GM18505 (cell line): Measurements from ENCODE around the gene GPR176.

Experiments used
- ATAC-seq: cut with Tn5 transposase; IDR thresholded peaks from one replicate; pipeline ENCODE4 v1.9.1; 2021; ENCODE audit not compliant: unreplicated experiment
- POLR2A ChIP-seq: IDR thresholded peaks from 4 replicates; pipeline ENCODE4 v1.6.1; 2011; ENCODE audit warnings: borderline replicate concordance; ENCODE audit not compliant: insufficient read depth, insufficient read length; ENCODE audit errors: extremely low read depth

Gene GPR176

GRCh38 chr15:39776068-39776467 is 144.0 kb downstream of the GPR176 start:
- no peak for ATAC-seq
- no peak for TF ChIP-seq POLR2A

GRCh38 chr15:39774688-39775267 is 145.3 kb downstream of the GPR176 start:
- no peak for ATAC-seq
- no peak for TF ChIP-seq POLR2A

GRCh38 chr15:39770748-39771689 is 149.0 kb downstream of the GPR176 start:
- TF ChIP-seq POLR2A: no peak
- no peak for ATAC-seq

GRCh38 chr15:39767921-39768320 is 152.1 kb downstream of the GPR176 start:
- TF ChIP-seq POLR2A: no peak
- ATAC-seq: no peak

GRCh38 chr15:39761006-39761405 is 159.1 kb downstream of the GPR176 start:
- ATAC-seq: no peak
- no peak for TF ChIP-seq POLR2A

- ATAC-seq: no peak
- no peak for TF ChIP-seq POLR2A
These were observed 163.1 kb downstream of the GPR176 start for GRCh38 chr15:39756806-39757522.

GRCh38 chr15:39752991-39753390 is 167.1 kb downstream of the GPR176 start:
- ATAC-seq: no peak

GRCh38 chr15:39752246-39752645 is 167.8 kb downstream of the GPR176 start:
- no peak for ATAC-seq
- TF ChIP-seq POLR2A: no peak

More at GRCh38 chr15:39752991-39753390, 167.1 kb downstream of the GPR176 start:
- TF ChIP-seq POLR2A: no peak
